CD14-positive monocyte (primary cell): ENCODE results near the gene SLC35D1. TPM values are rescaled to one million over a fixed set of nuclear protein-coding genes. Genes with fewer than 3 reads are reported as not detected.

Source experiments
- DNase-seq, 3 donors: peaks; one replicate each; pipeline ENCODE4 v3.0.0-alpha.2; 2011 to 2022
- H2AFZ ChIP-seq: 2 replicates; pipeline ENCODE4 v1.6.0; 2012; ENCODE audit warnings: mild to moderate bottlenecking, low read depth, low read length, inconsistent platforms; ENCODE audit not compliant: insufficient read depth, poor library complexity, severe bottlenecking
- H3K27ac ChIP-seq, 2 donors: 1 replicate in 1 of 2; 2 replicates in 1 of 2; pipeline ENCODE4 v1.5.1; 2012 to 2013; ENCODE audit warnings: low read length in 2 of 2, control low read depth in 1 of 2, inconsistent platforms in 1 of 2, low read depth in 1 of 2, mild to moderate bottlenecking in 1 of 2
- H3K27me3 ChIP-seq, 2 donors: one replicate each; pipeline versions ENCODE4 v1.6.0 to v1.6.1; 2011 to 2013; ENCODE audit warnings: low read length in 2 of 2; ENCODE audit not compliant: control insufficient read depth in 2 of 2, insufficient read depth in 2 of 2
- H3K36me3 ChIP-seq, 2 donors: replicated peaks in 1 of 2; 1 replicate in 1 of 2; 2 replicates in 1 of 2; pipeline versions ENCODE4 v1.5.1 to v1.6.1; 2012 to 2013; ENCODE audit warnings: low read length in 2 of 2, control low read depth in 1 of 2, inconsistent platforms in 1 of 2, mild to moderate bottlenecking in 1 of 2; ENCODE audit not compliant: insufficient read depth in 2 of 2, control insufficient read depth in 1 of 2
- H3K4me1 ChIP-seq, 2 donors: 1 replicate in 1 of 2; 2 replicates in 1 of 2; pipeline versions ENCODE4 v1.5.1 to v1.6.1; 2012 to 2013; ENCODE audit warnings: low read length in 2 of 2, control low read depth in 1 of 2, inconsistent platforms in 1 of 2, mild to moderate bottlenecking in 1 of 2, moderate library complexity in 1 of 2; ENCODE audit not compliant: insufficient read depth in 2 of 2, control insufficient read depth in 1 of 2
- H3K4me2 ChIP-seq: replicated peaks from 2 replicates; pipeline ENCODE3; 2012; ENCODE audit warnings: low read length, moderate library complexity, mild to moderate bottlenecking; ENCODE audit not compliant: poor library complexity, severe bottlenecking; ENCODE audit errors: extremely low read depth
- H3K4me3 ChIP-seq, 3 experiments: fragments of 200-600 bp in 1 of 3; sonication (generic) in 1 of 3; replicated peaks in 1 of 3; 1 replicate in 2 of 3; 2 replicates in 1 of 3; pipeline ENCODE4 v1.5.1; 2011 to 2013; ENCODE audit warnings: low read length in 3 of 3, mild to moderate bottlenecking in 3 of 3, control low read depth in 2 of 3, low read depth in 2 of 3, inconsistent platforms in 1 of 3, moderate library complexity in 1 of 3
- H3K79me2 ChIP-seq: 2 replicates; pipeline ENCODE4 v1.6.0; 2012; ENCODE audit warnings: mild to moderate bottlenecking, control low read depth, inconsistent platforms, low read length, moderate library complexity; ENCODE audit not compliant: insufficient read depth
- H3K9ac ChIP-seq: 2 replicates; pipeline ENCODE4 v1.6.0; 2017; ENCODE audit warnings: low read length, mild to moderate bottlenecking; ENCODE audit not compliant: insufficient read depth, poor library complexity, severe bottlenecking
- H3K9me3 ChIP-seq, 2 donors: replicated peaks in 1 of 2; 1 replicate in 1 of 2; 2 replicates in 1 of 2; pipeline versions ENCODE4 v1.5.1 to v1.6.1; 2012 to 2013; ENCODE audit warnings: low read length in 2 of 2, control low read depth in 1 of 2; ENCODE audit not compliant: control insufficient read depth in 1 of 2, insufficient read depth in 1 of 2
- H4K20me1 ChIP-seq: 2 replicates; pipeline ENCODE4 v1.6.0; 2012; ENCODE audit warnings: mild to moderate bottlenecking, low read length, control low read depth, moderate library complexity; ENCODE audit not compliant: insufficient read depth
- H3K27ac Mint-ChIP-seq, 7 donors: one replicate each; pipeline ENCODE4 v1.8.0; 2020; ENCODE audit warnings: mild to moderate bottlenecking in 7 of 7, mixed read lengths in 7 of 7, moderate library complexity in 6 of 7, inconsistent platforms in 2 of 7
- H3K27me3 Mint-ChIP-seq, 3 donors: one replicate each; pipeline ENCODE4 v1.8.0; 2021 to 2022; ENCODE audit warnings: low read depth in 3 of 3, mild to moderate bottlenecking in 3 of 3, mixed read lengths in 3 of 3, moderate library complexity in 3 of 3, inconsistent platforms in 1 of 3
- H3K36me3 Mint-ChIP-seq, 2 donors: one replicate each; pipeline ENCODE4 v1.8.0; 2020; ENCODE audit warnings: mixed read lengths in 2 of 2, inconsistent platforms in 1 of 2, mild to moderate bottlenecking in 1 of 2
- H3K4me1 Mint-ChIP-seq: one replicate; pipeline ENCODE4 v1.8.0; 2020; ENCODE audit warnings: mild to moderate bottlenecking, mixed read lengths
- H3K4me3 Mint-ChIP-seq, 2 donors: one replicate each; pipeline ENCODE4 v1.8.0; 2020; ENCODE audit warnings: mild to moderate bottlenecking in 2 of 2, mixed read lengths in 2 of 2, moderate library complexity in 1 of 2
- H3K9me3 Mint-ChIP-seq, 7 donors: one replicate each; pipeline ENCODE4 v1.8.0; 2020 to 2022; ENCODE audit warnings: mixed read lengths in 7 of 7, mild to moderate bottlenecking in 6 of 7, moderate library complexity in 6 of 7, inconsistent platforms in 2 of 7
- CTCF ChIP-seq: fragments of 200-600 bp; IDR thresholded peaks from one replicate; pipeline ENCODE4 v1.8.0; 2022; ENCODE audit warnings: antibody characterized with exemption, mild to moderate bottlenecking
- WGBS: methylation state at CpG from one replicate; pipeline ENCODE4 v1.1.5; 2013; ENCODE audit warnings: missing lambda C conversion rate; ENCODE audit not compliant: insufficient coverage; 5-methylcytosine and 5-hydroxymethylcytosine counted together
- intact Hi-C, 2 donors: fragments of 100-400 bp; cut with micrococcal nuclease; formaldehyde crosslinking; loops; one replicate each; pipeline versions ENCODE4 v1.15.0 to v1.15.1; 2023
- polyA plus RNA-seq, 3 donors: library from polyadenylated mRNA; depleted of rRNA in 1 of 3; unstranded in 2 of 3; stranded (reverse) in 1 of 3; fragments of 300-500 nt in 2 of 3; fragments of >200 nt in 1 of 3; fragmentation: Illumina TruSeq in 2 of 3; gene quantifications; 1 replicate in 2 of 3; 2 replicates in 1 of 3; pipeline ENCODE4 v1.2.3, GENCODE V29; 2012 to 2021

SLC35D1 gene
- polyA plus RNA-seq, 3 donors, result 2.2 to 3.3 (median 2.7) TPM

DNA sequence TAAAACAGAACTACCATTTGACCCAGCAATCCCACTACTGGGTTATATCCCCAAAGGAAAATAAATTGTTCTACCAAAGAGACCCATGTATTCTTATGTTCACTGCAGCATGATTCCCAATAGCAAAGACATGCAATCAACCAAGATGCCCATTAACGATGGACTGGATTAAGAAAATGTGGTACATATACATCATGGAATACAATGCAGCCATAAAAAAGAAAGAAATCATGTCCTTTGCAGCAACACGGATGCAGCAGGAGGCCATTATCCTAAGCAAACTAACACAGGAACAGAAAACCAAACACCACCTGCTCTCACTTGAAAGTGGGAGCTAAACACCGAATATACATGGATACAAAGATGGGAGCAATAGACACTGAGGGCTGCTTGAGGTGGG, 44.2 kb downstream of the SLC35D1 start:
- no peaks in the 10 kb centered on the region for H3K4me1 Mint-ChIP-seq
- H3K4me1 ChIP-seq, result no peaks in the 10 kb centered on the region
- no peaks in the 10 kb centered on the region for H3K9me3 Mint-ChIP-seq
- DNase-seq, result no peak
- H3K9me3 ChIP-seq, result no peaks in the 10 kb centered on the region
- no peak overlapping the region for H3K27ac ChIP-seq
- H3K4me3 ChIP-seq, result no peak overlapping the region
- TF ChIP-seq CTCF, result no peak
- H3K79me2 ChIP-seq, result no peaks in the 10 kb centered on the region
- H2AFZ ChIP-seq, result no peak overlapping the region
- H3K4me2 ChIP-seq, result no peak overlapping the region
- peaks cover 39 to 49% of the 10 kb centered on the region in 2 donors for H3K36me3 Mint-ChIP-seq
- no peak overlapping the region for H3K27ac Mint-ChIP-seq
- H3K9ac ChIP-seq, result no peak overlapping the region
- WGBS, result no CpG with 5 or more reads among the region's 3 CpGs
- no peaks in the 10 kb centered on the region for H4K20me1 ChIP-seq
- H3K27me3 Mint-ChIP-seq, result no peaks in the 10 kb centered on the region
- no peaks in the 10 kb centered on the region for H3K27me3 ChIP-seq
- intact Hi-C loops, result loop anchor here in 1 of 2 donors (10.0 kb wide), 1 partner anchor 1355 kb away; no protein-coding TSS in a partner anchor
- peaks cover 0 to 44% of the 10 kb centered on the region in 2 donors for H3K36me3 ChIP-seq
- H3K4me3 Mint-ChIP-seq, result no peak overlapping the region

DNA sequence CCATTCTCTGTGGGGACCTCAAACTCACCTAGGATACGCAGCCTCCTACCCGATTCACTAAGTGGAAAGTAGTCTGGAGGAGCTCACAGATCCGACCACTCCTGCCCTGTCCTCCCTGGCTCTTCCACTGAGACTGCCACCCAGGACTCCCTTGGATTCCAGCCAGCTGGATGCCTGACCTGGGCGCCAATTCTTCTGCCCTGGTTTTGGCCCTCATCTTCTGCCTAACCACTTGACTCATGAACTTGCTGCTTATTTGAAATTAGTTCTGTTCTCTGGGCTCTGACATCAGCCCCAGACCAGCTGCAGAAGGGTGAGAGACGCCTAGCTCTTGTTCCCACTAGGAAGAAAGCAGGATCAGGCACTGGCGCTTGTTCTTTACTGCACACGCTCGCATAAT, 48.9 kb downstream of the SLC35D1 start:
- peaks cover 38 to 41% of the 10 kb centered on the region in 2 donors for H3K36me3 Mint-ChIP-seq
- Histone ChIP-seq H2AFZ (no peak overlapping the region), H3K4me1 (no peaks in the 10 kb centered on the region), H3K36me3 (peaks cover 5 to 54% of the 10 kb centered on the region in 2 donors), H3K27ac (no peak overlapping the region), H3K79me2 (no peaks in the 10 kb centered on the region), H4K20me1 (no peaks in the 10 kb centered on the region), H3K9me3 (no peaks in the 10 kb centered on the region), H3K27me3 (no peaks in the 10 kb centered on the region), H3K4me2 (no peak overlapping the region), H3K9ac (no peak overlapping the region), H3K4me3 (no peak overlapping the region)
- no peaks in the 10 kb centered on the region for H3K27me3 Mint-ChIP-seq
- no peak overlapping the region for H3K4me3 Mint-ChIP-seq
- H3K4me1 Mint-ChIP-seq, result no peaks in the 10 kb centered on the region
- DNase-seq, result no peak
- TF ChIP-seq CTCF, result no peak
- WGBS, result 82% methylated on average over 7 of the region's 8 CpGs
- intact Hi-C loops, result loop anchor here in 1 of 2 donors (10.0 kb wide), 1 partner anchor 1360 kb away; no protein-coding TSS in a partner anchor
- no peak overlapping the region for H3K27ac Mint-ChIP-seq
- H3K9me3 Mint-ChIP-seq, result no peaks in the 10 kb centered on the region
